IMR-90 (cell line): ENCODE measurements around the gene INPP5D. TPM values are rescaled to one million over a fixed set of nuclear protein-coding genes. Genes with fewer than 3 reads are reported as not detected.

Source experiments
- ATAC-seq: fragments of 200-7000 bp; cut with Tn5 transposase; 2 replicates; pipeline ENCODE4 v1.9.1; 2020; ENCODE audit warnings: low read depth, mild to moderate bottlenecking, moderate library complexity
- BruUV-seq: library from RNA; stranded (reverse); fragments of 400-500 nt; replicated peaks from 2 replicates; lab custom pipeline; 2021; lab: Mats Ljungman, UMichigan
- CTCF ChIA-PET: fragments of 300-600 bp; formaldehyde crosslinking; extraction: SDS; loops from one replicate; lab custom pipeline; 2021; ENCODE audit warnings: antibody characterized with exemption; lab: Yijun Ruan, JAX
- POLR2A ChIA-PET: fragments of 300-600 bp; sonication (Branson Sonifier 250); formaldehyde crosslinking; loops from one replicate; lab custom pipeline; 2022; ENCODE audit warnings: antibody characterized with exemption; ENCODE audit not compliant: unreplicated experiment; lab: Charles Lee
- DNase-seq: peaks from one replicate; pipeline ENCODE4 v3.0.0; 2013
- H2AFZ ChIP-seq: replicated peaks from 2 replicates; pipeline ENCODE3; 2013; ENCODE audit warnings: low read length, mild to moderate bottlenecking; ENCODE audit not compliant: poor library complexity
- H2AK5ac ChIP-seq: 2 replicates; pipeline ENCODE4 v1.6.1; 2013; ENCODE audit warnings: low read depth, low read length, inconsistent platforms
- H2AK9ac ChIP-seq: replicated peaks from 2 replicates; pipeline ENCODE3; 2013; ENCODE audit warnings: mild to moderate bottlenecking, low read depth, low read length, moderate library complexity; ENCODE audit not compliant: poor library complexity
- H2BK120ac ChIP-seq: 2 replicates; pipeline ENCODE4 v1.6.1; 2013; ENCODE audit warnings: low read depth, low read length, inconsistent platforms
- H2BK15ac ChIP-seq: 3 replicates; pipeline ENCODE4 v1.6.1; 2013; ENCODE audit warnings: low read depth, low read length, inconsistent platforms
- H2BK20ac ChIP-seq: 2 replicates; pipeline ENCODE4 v1.6.1; 2013; ENCODE audit warnings: low read depth, mild to moderate bottlenecking, inconsistent platforms, low read length, moderate library complexity
- H2BK5ac ChIP-seq: 2 replicates; pipeline ENCODE4 v1.6.1; 2013; ENCODE audit warnings: mild to moderate bottlenecking, low read depth, low read length, inconsistent platforms; ENCODE audit not compliant: poor library complexity, severe bottlenecking
- H3K14ac ChIP-seq: replicated peaks from 2 replicates; pipeline ENCODE4 v1.6.1; 2013; ENCODE audit warnings: low read depth, low read length, inconsistent platforms
- H3K18ac ChIP-seq: 2 replicates; pipeline ENCODE4 v1.6.1; 2013; ENCODE audit warnings: low read depth, low read length, control low read depth
- H3K23ac ChIP-seq: 2 replicates; pipeline ENCODE4 v1.6.1; 2013; ENCODE audit warnings: low read depth, low read length, inconsistent platforms
- H3K27ac ChIP-seq: 2 replicates; pipeline ENCODE4 v1.5.1; 2013; ENCODE audit warnings: mild to moderate bottlenecking, control low read depth, low read length; ENCODE audit not compliant: insufficient read depth
- H3K27me3 ChIP-seq: 2 replicates; pipeline ENCODE4 v1.6.1; 2013; ENCODE audit warnings: low read length; ENCODE audit not compliant: control insufficient read depth, insufficient read depth
- H3K36me3 ChIP-seq: 2 replicates; pipeline ENCODE4 v1.6.1; 2013; ENCODE audit warnings: low read length, mixed read lengths; ENCODE audit not compliant: control insufficient read depth, insufficient read depth
- H3K4ac ChIP-seq: 2 replicates; pipeline ENCODE4 v1.6.1; 2013; ENCODE audit warnings: low read depth, low read length, inconsistent platforms
- H3K4me1 ChIP-seq: 2 replicates; pipeline ENCODE4 v1.6.1; 2013; ENCODE audit warnings: low read length, mixed read lengths; ENCODE audit not compliant: control insufficient read depth, insufficient read depth
- H3K4me2 ChIP-seq: 2 replicates; pipeline ENCODE4 v1.6.1; 2013; ENCODE audit warnings: low read depth, mild to moderate bottlenecking, control low read depth, low read length, moderate library complexity
- H3K4me3 ChIP-seq: 2 replicates; pipeline ENCODE4 v1.5.1; 2013; ENCODE audit warnings: low read depth, mild to moderate bottlenecking, control low read depth, low read length, moderate library complexity; ENCODE audit not compliant: insufficient read depth
- H3K56ac ChIP-seq: 2 replicates; pipeline ENCODE4 v1.6.1; 2013; ENCODE audit warnings: low read length, inconsistent platforms; ENCODE audit not compliant: insufficient read depth; ENCODE audit errors: extremely low read depth
- H3K79me1 ChIP-seq, 2 experiments: 2 replicates each; pipeline ENCODE4 v1.6.1; 2013; ENCODE audit warnings: low read length in 2 of 2, inconsistent platforms in 1 of 2, low read depth in 1 of 2
- H3K9ac ChIP-seq: 2 replicates; pipeline ENCODE4 v1.6.1; 2013; ENCODE audit warnings: low read depth, low read length, control low read depth
- H3K9me1 ChIP-seq: 2 replicates; pipeline ENCODE4 v1.6.1; 2013; ENCODE audit warnings: low read length, inconsistent platforms; ENCODE audit not compliant: insufficient read depth
- H3K9me3 ChIP-seq: 2 replicates; pipeline ENCODE4 v1.6.1; 2013; ENCODE audit warnings: low read length; ENCODE audit not compliant: control insufficient read depth, insufficient read depth
- H4K20me1 ChIP-seq: 2 replicates; pipeline ENCODE4 v1.6.1; 2013; ENCODE audit warnings: low read length, inconsistent platforms; ENCODE audit not compliant: insufficient read depth
- H4K5ac ChIP-seq: 2 replicates; pipeline ENCODE4 v1.6.1; 2013; ENCODE audit warnings: mild to moderate bottlenecking, low read depth, low read length, control low read depth
- H4K8ac ChIP-seq, 2 experiments: 2 replicates each; pipeline ENCODE4 v1.6.1; 2013; ENCODE audit warnings: low read depth in 2 of 2, low read length in 2 of 2, control low read depth in 1 of 2, inconsistent platforms in 1 of 2
- H4K91ac ChIP-seq: 2 replicates; pipeline ENCODE4 v1.6.1; 2013; ENCODE audit warnings: low read depth, low read length, inconsistent platforms; ENCODE audit not compliant: insufficient read depth
- CEBPB ChIP-seq: IDR thresholded peaks from 2 replicates; pipeline ENCODE4 v1.6.1; 2012; ENCODE audit warnings: low read depth, low read length, improper control_type of control experiment
- CHD1 ChIP-seq: IDR thresholded peaks from 2 replicates; pipeline ENCODE4 v1.6.1; 2012; ENCODE audit warnings: low read depth, low read length, improper control_type of control experiment
- ELK1 ChIP-seq: fragments of 150-350 bp; IDR thresholded peaks from 2 replicates; pipeline ENCODE4 v1.6.1; 2016; ENCODE audit warnings: low read depth, mild to moderate bottlenecking, low read length, moderate library complexity, borderline replicate concordance
- FOS ChIP-seq: fragments of 150-350 bp; IDR thresholded peaks from 2 replicates; pipeline ENCODE4 v1.6.1; 2016; ENCODE audit warnings: low read depth, low read length
- MAFK ChIP-seq: IDR thresholded peaks from 2 replicates; pipeline ENCODE4 v1.6.1; 2012; ENCODE audit warnings: low read depth, low read length, improper control_type of control experiment
- MXI1 ChIP-seq: IDR thresholded peaks from 2 replicates; pipeline ENCODE4 v1.6.1; 2012; ENCODE audit warnings: low read depth, mild to moderate bottlenecking, low read length, moderate library complexity, borderline replicate concordance
- NFE2L2 ChIP-seq: fragments of 150-350 bp; IDR thresholded peaks from 2 replicates; pipeline ENCODE4 v1.6.1; 2016; ENCODE audit warnings: low read depth, mild to moderate bottlenecking, low read length
- POLR2A ChIP-seq: IDR thresholded peaks from 2 replicates; pipeline ENCODE4 v1.6.1; 2012; ENCODE audit warnings: mild to moderate bottlenecking, low read depth, low read length
- RAD21 ChIP-seq: IDR thresholded peaks from 2 replicates; pipeline ENCODE4 v1.6.1; 2012; ENCODE audit warnings: low read length, improper control_type of control experiment
- RFX5 ChIP-seq: IDR thresholded peaks from 2 replicates; pipeline ENCODE4 v1.8.0; 2012; ENCODE audit warnings: low read depth, mild to moderate bottlenecking, low read length, moderate library complexity
- WGBS, 2 experiments: methylation state at CpG; one replicate each; pipeline versions ENCODE4 v1.1.5 to v1.1.7; 2013; ENCODE audit warnings: missing lambda C conversion rate in 2 of 2; ENCODE audit not compliant: insufficient read length in 1 of 2; ENCODE audit errors: extremely low coverage in 2 of 2; 5-methylcytosine and 5-hydroxymethylcytosine counted together
- dilution Hi-C: fragments of 300-500 bp; cut with HindIII; formaldehyde crosslinking; loops from one replicate; pipeline ENCODE4 v1.14.3; 2018; ENCODE audit warnings: low sequenced_read_pairs; ENCODE audit not compliant: unreplicated experiment
- in situ Hi-C: fragments of 300-500 bp; cut with MboI; formaldehyde crosslinking; loops from 3 replicates; pipeline ENCODE4 v1.14.3; 2019; ENCODE audit warnings: low sequenced_read_pairs, inconsistent platforms, mixed read lengths
- intact Hi-C: fragments of 100-400 bp; cut with micrococcal nuclease; formaldehyde crosslinking; loops from 2 replicates; pipeline ENCODE4 v1.10.0; 2022
- polyA plus RNA-seq, 3 experiments: library from polyadenylated mRNA; depleted of rRNA; stranded (reverse); fragments of >200 nt; gene quantifications; 2 replicates each; pipeline ENCODE4 v1.2.3, GENCODE V29; 2012; ENCODE audit warnings: low replicate concordance in 1 of 3
- total RNA-seq: library from RNA; depleted of rRNA; stranded (reverse); fragments of >200 nt; gene quantifications from 2 replicates; pipeline ENCODE4 v1.2.3, GENCODE V29; 2012
- TF ChIP-seq, protein P1 (sequence below): fragments of 150-350 bp; IDR thresholded peaks from 2 replicates; pipeline ENCODE4 v1.6.1; 2017; ENCODE audit warnings: mild to moderate bottlenecking, antibody characterized with exemption, low read length, low read depth
- TF ChIP-seq, protein P2 (sequence below): conservative IDR thresholded peaks from 2 replicates; pipeline ENCODE4 v1.5.1; 2012; ENCODE audit warnings: mild to moderate bottlenecking, low read depth, low read length, improper control_type of control experiment

INPP5D gene
- total and polyA plus RNA-seq, 2 of the 4 experiments (the other 2 are of a cell fraction), result 0.18 to 0.29 TPM

GRCh38 chr2:233025706-233026105, 34.4 kb upstream of the INPP5D start:
- Histone ChIP-seq H4K20me1 (no peaks in the 10 kb centered on the region), H3K79me1 (no peaks in the 10 kb centered on the region), H2BK5ac (no peak overlapping the region), H3K4me1 (no peaks in the 10 kb centered on the region), H3K36me3 (no peaks in the 10 kb centered on the region), H2AK9ac (no peak overlapping the region), H4K8ac (no peak overlapping the region), H3K18ac (no peak overlapping the region), H3K4ac (no peak overlapping the region), H3K27ac (no peak overlapping the region), H4K91ac (no peak overlapping the region), H3K4me2 (no peak overlapping the region), H2AK5ac (no peak overlapping the region), H2BK15ac (no peak overlapping the region), H4K5ac (no peak overlapping the region), H3K9me3 (no peaks in the 10 kb centered on the region), H3K9ac (no peak overlapping the region), H3K14ac (no peak overlapping the region), H3K27me3 (peaks cover 6% of the 10 kb centered on the region), H2AFZ (no peak overlapping the region), H3K56ac (no peak overlapping the region), H2BK20ac (no peak overlapping the region), H3K4me3 (no peak overlapping the region), H3K9me1 (no peaks in the 10 kb centered on the region), H3K23ac (no peak overlapping the region), H2BK120ac (no peak overlapping the region)
- TF ChIP-seq POLR2A (no peak), CEBPB (no peak), FOS (no peak), MXI1 (no peak), RFX5 (no peak), CHD1 (no peak), RAD21 (no peak), ELK1 (no peak), NFE2L2 (no peak), MAFK (no peak)
- TF ChIP-seq, protein P1, sequence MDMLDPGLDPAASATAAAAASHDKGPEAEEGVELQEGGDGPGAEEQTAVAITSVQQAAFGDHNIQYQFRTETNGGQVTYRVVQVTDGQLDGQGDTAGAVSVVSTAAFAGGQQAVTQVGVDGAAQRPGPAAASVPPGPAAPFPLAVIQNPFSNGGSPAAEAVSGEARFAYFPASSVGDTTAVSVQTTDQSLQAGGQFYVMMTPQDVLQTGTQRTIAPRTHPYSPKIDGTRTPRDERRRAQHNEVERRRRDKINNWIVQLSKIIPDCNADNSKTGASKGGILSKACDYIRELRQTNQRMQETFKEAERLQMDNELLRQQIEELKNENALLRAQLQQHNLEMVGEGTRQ, result no peak
- TF ChIP-seq, protein P2, sequence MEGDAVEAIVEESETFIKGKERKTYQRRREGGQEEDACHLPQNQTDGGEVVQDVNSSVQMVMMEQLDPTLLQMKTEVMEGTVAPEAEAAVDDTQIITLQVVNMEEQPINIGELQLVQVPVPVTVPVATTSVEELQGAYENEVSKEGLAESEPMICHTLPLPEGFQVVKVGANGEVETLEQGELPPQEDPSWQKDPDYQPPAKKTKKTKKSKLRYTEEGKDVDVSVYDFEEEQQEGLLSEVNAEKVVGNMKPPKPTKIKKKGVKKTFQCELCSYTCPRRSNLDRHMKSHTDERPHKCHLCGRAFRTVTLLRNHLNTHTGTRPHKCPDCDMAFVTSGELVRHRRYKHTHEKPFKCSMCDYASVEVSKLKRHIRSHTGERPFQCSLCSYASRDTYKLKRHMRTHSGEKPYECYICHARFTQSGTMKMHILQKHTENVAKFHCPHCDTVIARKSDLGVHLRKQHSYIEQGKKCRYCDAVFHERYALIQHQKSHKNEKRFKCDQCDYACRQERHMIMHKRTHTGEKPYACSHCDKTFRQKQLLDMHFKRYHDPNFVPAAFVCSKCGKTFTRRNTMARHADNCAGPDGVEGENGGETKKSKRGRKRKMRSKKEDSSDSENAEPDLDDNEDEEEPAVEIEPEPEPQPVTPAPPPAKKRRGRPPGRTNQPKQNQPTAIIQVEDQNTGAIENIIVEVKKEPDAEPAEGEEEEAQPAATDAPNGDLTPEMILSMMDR, result no peak
- intact Hi-C loops, result loop anchor here (5.0 kb wide), 1 partner anchor 38 kb away; no protein-coding TSS in a partner anchor
- ChIA-PET POLR2A (no interaction called here), CTCF (no interaction called here)
- BruUV-seq, result no TSS peak
- in situ Hi-C loops, result no loop called here
- ATAC-seq (no peak), DNase-seq (no peak)
- 81% methylated on average over 4 of the region's 7 CpGs; no CpG with 5 or more reads in 1 of the 2 experiments for WGBS, 2 experiments
- dilution Hi-C loops, result no loop called here
